Heart left ventricle (tissue), 16 donors: ENCODE data around the gene FAM149A. TPM values are rescaled to one million over a fixed set of nuclear protein-coding genes. Genes with fewer than 3 reads are reported as not detected.

Source experiments
- ATAC-seq, 4 donors: fragments of 200-7000 bp; cut with Tn5 transposase; one replicate each; pipeline ENCODE4 v1.9.1; 2020 to 2022; ENCODE audit warnings: moderate library complexity in 4 of 4, mild to moderate bottlenecking in 3 of 4, moderate number of reproducible peaks in 1 of 4
- DNase-seq, 5 donors: peaks; one replicate each; pipeline ENCODE4 v3.0.0-alpha.2; 2020
- H3K27ac ChIP-seq, 12 donors: fragments of 200-600 bp; sonication (generic) in 4 of 12; one replicate each; pipeline versions ENCODE4 v1.5.0 to v1.8.0; 2016 to 2022; ENCODE audit warnings: mild to moderate bottlenecking in 2 of 12
- H3K27me3 ChIP-seq, 9 donors: fragments of 200-600 bp; sonication (generic) in 2 of 9; one replicate each; pipeline versions ENCODE4 v1.5.1 to v1.8.0; 2016 to 2022; ENCODE audit warnings: mild to moderate bottlenecking in 3 of 9
- H3K36me3 ChIP-seq, 9 donors: fragments of 200-600 bp; sonication (generic) in 2 of 9; one replicate each; pipeline versions ENCODE4 v1.5.0 to v1.8.0; 2018 to 2022; ENCODE audit warnings: mild to moderate bottlenecking in 2 of 9
- H3K4me1 ChIP-seq, 12 donors: fragments of 200-600 bp; sonication (generic) in 4 of 12; one replicate each; pipeline versions ENCODE4 v1.5.0 to v1.8.0; 2016 to 2022; ENCODE audit warnings: mild to moderate bottlenecking in 3 of 12
- H3K4me3 ChIP-seq, 12 donors: fragments of 200-600 bp; sonication (generic) in 4 of 12; one replicate each; pipeline versions ENCODE4 v1.5.0 to v1.8.0; 2017 to 2022; ENCODE audit warnings: mild to moderate bottlenecking in 9 of 12, moderate library complexity in 4 of 12
- H3K9me3 ChIP-seq, 12 donors: fragments of 200-600 bp; sonication (generic) in 4 of 12; one replicate each; pipeline versions ENCODE4 v1.5.0 to v1.8.0; 2016 to 2022; ENCODE audit warnings: mild to moderate bottlenecking in 1 of 12
- CTCF ChIP-seq, 12 donors: fragments of 200-600 bp; sonication (generic) in 4 of 12; IDR thresholded peaks; one replicate each; pipeline versions ENCODE4 v1.5.0 to v1.8.0; 2018 to 2022; ENCODE audit warnings: antibody characterized with exemption in 12 of 12, mild to moderate bottlenecking in 5 of 12
- POLR2A ChIP-seq, 2 donors: fragments of 450-650 bp; IDR thresholded peaks; one replicate each; pipeline ENCODE4 v1.6.1; 2017; ENCODE audit warnings: antibody characterized with exemption in 2 of 2, mild to moderate bottlenecking in 2 of 2, moderate library complexity in 2 of 2
- WGBS, 4 donors: extraction: QIAGEN DNeasy Blood & Tissue Kit in 2 of 4; methylation state at CpG; one replicate each; pipeline versions ENCODE4 v1.1.5 to v1.1.7; 2013 to 2018; 5-methylcytosine and 5-hydroxymethylcytosine counted together
- intact Hi-C, 10 donors: fragments of 100-400 bp; cut with DNase I; formaldehyde crosslinking; loops; one replicate each; pipeline versions ENCODE4 v1.11.1 to v1.14.2; 2022
- polyA plus RNA-seq, 2 donors: library from polyadenylated mRNA; stranded (reverse); fragments of 200-250 nt; gene quantifications; one replicate each; pipeline ENCODE4 v1.2.3, GENCODE V29; 2013
- total RNA-seq, 9 donors: library from RNA; depleted of rRNA in 2 of 9; stranded (reverse); fragments of >200 nt in 2 of 9; fragmentation: NEBNext Ultra II Directional in 3 of 9; extraction: Animal tissue kit (Norgen Biotek cat#: 25700) in 3 of 9; gene quantifications; one replicate each; pipeline versions ENCODE4 v1.1.0 to v1.2.4, GENCODE V29; 2016 to 2023
- donor health status: ischemic (EF 13 %, LVEDD 7.1; RV severe dilation, severe dysfunction).
- donor health status: healthy with polysubstance abuse.
- donor health status: DM: no; HTN: yes; CAD: no.
- donor health status: DM: no; HTN: no; CAD: no.
- donor health status: ischemic (EF 25% LVEDD 6.9; RV normal size, moderate dysfunction).
- donor health status: ischemic (EF 25% LVEDD 5.7; RV mildly dilated, moderate dysfunction).
- donor health status: healthy.
- donor health status: DM: yes; HTN: yes; CAD: no.
- donor health status: ischemic (EF 35%, LVEDD 5.7; RV mildly dilated, moderate dysfunction).
- donor health status: nonischemic (EF 11% LVEDD 7.7; RV severe dilation, severe dysfunction).
- donor health status: DM: yes; HTN: yes; CAD: no.
- donor health status: PGD.
- donor health status: ischemic (EF 29% LVEDD 5.4; RV normal size, mild dysfunction).
- donor health status: nonischemic (EF 23%, LVEDD 6.1; RV moderate dilation, normal function).

Gene FAM149A
- total and polyA plus RNA-seq, 11 donors, result 1.6 to 13.0 (median 7.8) TPM

GRCh38 chr4:186150926-186151325 is 46.4 kb downstream of the FAM149A start:
- TF ChIP-seq CTCF (IDR thresholded peaks at IDR 0.05), result no peak
- TF ChIP-seq POLR2A (IDR thresholded peaks at IDR 0.05), result no peak
- H3K4me1 ChIP-seq, result peaks cover 0 to 10% (median 0%) of the 10 kb centered on the region in 12 donors
- intact Hi-C loops, result no loop called here
- WGBS, 4 donors, result 93 to 95% (median 94%) methylated on average over 13 of the region's 13 CpGs
- no peak overlapping the region for H3K27ac ChIP-seq
- peaks cover 0 to 8% (median 0%) of the 10 kb centered on the region in 9 donors for H3K27me3 ChIP-seq
- ATAC-seq (no peak), DNase-seq (no peak)
- no peak overlapping the region for H3K4me3 ChIP-seq
- peaks cover 0 to 10% (median 0%) of the 10 kb centered on the region in 9 donors for H3K36me3 ChIP-seq
- no peaks in the 10 kb centered on the region for H3K9me3 ChIP-seq

- Histone ChIP-seq H3K36me3 (peaks cover 0 to 15% (median 0%) of the 10 kb centered on the region in 9 donors), H3K27me3 (peaks cover 0 to 2% (median 0%) of the 10 kb centered on the region in 9 donors), H3K4me3 (no peak overlapping the region), H3K4me1 (peaks cover 0 to 10% (median 0%) of the 10 kb centered on the region in 12 donors), H3K27ac (no peak overlapping the region), H3K9me3 (no peaks in the 10 kb centered on the region)
- DNase-seq (no peak), ATAC-seq (no peak)
- TF ChIP-seq CTCF (IDR thresholded peaks at IDR 0.05), result no peak
- TF ChIP-seq POLR2A (IDR thresholded peaks at IDR 0.05), result no peak
- 94 to 97% (median 94%) methylated on average over 7 of the region's 7 CpGs for WGBS, 4 donors
- intact Hi-C loops, result no loop called here
Measured at GRCh38 chr4:186151499-186151898, 47.0 kb downstream of the FAM149A start.

- TF ChIP-seq CTCF (IDR thresholded peaks at IDR 0.05), result no peak
- no peak overlapping the region for H3K27ac ChIP-seq
- H3K36me3 ChIP-seq, result peaks cover 0 to 23% (median 3%) of the 10 kb centered on the region in 9 donors
- intact Hi-C loops, result no loop called here
- H3K27me3 ChIP-seq, result no peaks in the 10 kb centered on the region
- H3K9me3 ChIP-seq, result no peaks in the 10 kb centered on the region
- peak in 2 of 4 donors; percentile 9 to 18 for ATAC-seq
- WGBS, 4 donors, result 79 to 87% (median 84%) methylated on average over 15 to 17 of the region's 17 CpGs
- DNase-seq, result no peak
- H3K4me3 ChIP-seq, result no peak overlapping the region
- no peaks in the 10 kb centered on the region for H3K4me1 ChIP-seq
Measured at GRCh38 chr4:186158021-186158813, 53.7 kb downstream of the FAM149A start.

GRCh38 chr4:186158966-186159365 is 54.5 kb downstream of the FAM149A start:
- WGBS, 4 donors, result 86 to 93% (median 91%) methylated on average over 5 of the region's 5 CpGs

More at GRCh38 chr4:186158966-186159365, 54.5 kb downstream of the FAM149A start:
- no peak for DNase-seq
- intact Hi-C loops, result no loop called here
- no peak overlapping the region for H3K27ac ChIP-seq
- H3K36me3 ChIP-seq, result peaks cover 0 to 23% (median 6%) of the 10 kb centered on the region in 9 donors
- no peak overlapping the region for H3K4me3 ChIP-seq
- H3K4me1 ChIP-seq, result no peaks in the 10 kb centered on the region
- TF ChIP-seq CTCF (IDR thresholded peaks at IDR 0.05) (no peak), POLR2A (IDR thresholded peaks at IDR 0.05) (no peak)
- no peak for ATAC-seq
- no peaks in the 10 kb centered on the region for H3K27me3 ChIP-seq
- no peaks in the 10 kb centered on the region for H3K9me3 ChIP-seq
